Stimulated activated CD8-positive, alpha-beta memory T cell treated with anti-CD3 and anti-CD28 coated beads, Interleukin-4, amount 100 ng/mL, for 48 hours (primary cell): ENCODE measurements around the gene CAST.
"Not testable (repeated sequence)": the region's sequence is repeated elsewhere in the genome, so short reads cannot be mapped to it uniquely, and the experiment has no call there.

Experiments used
- DNase-seq: peaks from one replicate; pipeline ENCODE4 v3.0.0-alpha.2; 2020

The CAST gene

DNA sequence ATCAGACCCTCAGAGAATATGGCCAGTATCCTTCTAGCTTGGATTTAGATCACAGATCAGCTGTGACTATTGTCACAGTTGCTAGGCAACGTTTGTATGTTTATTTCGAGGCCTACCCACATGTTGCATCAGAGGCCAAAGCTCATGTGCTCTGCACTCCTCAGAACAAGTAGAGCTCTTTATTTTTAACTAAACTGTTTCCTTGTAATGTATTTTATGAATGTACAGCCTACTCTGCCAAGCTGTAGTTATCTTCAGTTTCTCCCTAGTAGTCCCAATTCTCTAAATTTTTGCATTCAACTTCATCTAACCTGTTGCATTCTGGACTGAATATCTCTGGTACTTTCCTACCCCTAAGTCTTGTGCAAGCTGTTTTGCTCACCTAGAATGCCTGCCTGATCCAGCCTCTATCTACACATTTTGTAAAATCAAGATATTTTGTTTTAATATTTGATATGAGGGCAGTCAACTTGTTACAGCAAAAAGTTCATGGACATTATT lies 52.8 kb downstream of the CAST start:
- no peak for DNase-seq

DNA sequence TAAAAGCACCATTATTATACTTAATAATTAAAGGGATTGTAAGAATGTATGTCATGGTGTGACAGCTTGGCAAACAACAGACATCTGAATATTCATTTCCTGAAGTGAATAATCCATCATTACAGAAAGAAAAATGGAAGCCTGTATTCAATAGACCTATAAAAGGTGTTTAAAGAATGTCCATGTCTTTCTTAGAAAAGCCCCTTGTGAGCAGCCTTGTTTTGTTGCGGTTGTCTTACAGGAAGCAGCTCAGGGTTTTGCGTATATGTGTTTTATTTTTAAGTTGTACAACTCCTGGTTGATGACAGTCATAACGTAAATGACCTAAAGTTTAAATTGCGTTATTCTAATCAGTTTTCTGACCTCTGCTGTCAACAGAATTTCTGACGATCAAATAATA lies 53.8 kb downstream of the CAST start:
- DNase-seq, result no peak

DNA sequence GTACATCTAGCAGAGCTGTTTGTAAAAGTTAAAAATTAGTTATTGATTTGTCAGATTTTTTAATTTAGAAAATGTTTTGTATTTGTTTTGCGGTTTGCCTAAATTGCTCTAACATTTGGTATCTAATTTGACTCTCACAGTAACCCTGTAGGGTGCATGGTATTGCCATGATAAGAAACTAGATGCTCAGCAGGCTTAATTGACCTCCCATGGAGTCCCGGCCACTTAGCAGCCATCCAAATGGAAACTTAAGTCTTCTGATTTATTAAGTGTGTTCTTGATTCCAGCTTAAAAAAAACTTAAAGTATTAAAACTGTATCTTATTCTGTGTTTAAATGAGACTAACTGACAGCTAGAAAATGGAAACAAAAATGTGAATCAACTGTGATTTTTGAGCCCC lies 54.5 kb downstream of the CAST start:
- no peak for DNase-seq

DNA sequence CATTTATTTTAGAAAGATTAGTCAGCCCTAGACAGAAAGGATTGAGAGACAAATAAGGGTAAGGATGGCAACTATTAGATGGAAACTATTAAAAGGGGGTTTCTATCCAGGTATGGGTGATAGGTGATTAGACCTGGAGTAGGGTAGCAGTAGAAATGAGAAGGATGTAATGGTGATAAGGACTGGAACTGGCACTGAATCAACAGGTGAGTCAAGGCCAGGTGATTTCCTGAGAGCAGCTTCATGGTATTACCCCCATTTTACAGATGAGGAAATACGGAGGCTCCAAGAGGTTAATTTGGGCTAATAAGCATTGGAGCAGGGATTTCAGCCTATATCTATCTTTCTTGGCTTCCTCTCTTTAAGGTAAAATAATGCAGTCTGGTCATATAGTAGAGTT lies 55.7 kb downstream of the CAST start:
- no peak for DNase-seq

DNA sequence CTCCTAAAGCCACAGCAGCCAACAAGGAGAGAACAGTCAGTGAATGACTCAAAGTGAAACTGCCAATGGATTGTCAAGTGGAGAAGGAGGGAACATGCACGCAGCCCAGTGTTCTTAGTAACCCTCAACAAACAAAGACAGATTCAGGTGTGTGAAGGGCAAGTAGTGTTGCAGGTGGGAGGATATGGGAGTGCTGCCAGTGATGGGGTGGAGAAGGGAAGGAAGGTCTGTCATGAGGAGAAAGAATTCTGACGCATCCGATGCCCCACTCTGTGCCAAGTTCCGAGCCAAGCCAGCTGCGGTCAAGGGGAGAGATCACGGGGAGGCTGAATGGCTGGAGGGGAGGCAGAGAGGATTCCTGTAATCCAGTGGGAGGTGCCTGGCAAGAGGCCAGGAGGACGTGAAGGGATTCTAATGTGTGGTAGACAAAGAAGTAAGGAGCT lies 56.5 kb downstream of the CAST start:
- DNase-seq, result no peak

DNA sequence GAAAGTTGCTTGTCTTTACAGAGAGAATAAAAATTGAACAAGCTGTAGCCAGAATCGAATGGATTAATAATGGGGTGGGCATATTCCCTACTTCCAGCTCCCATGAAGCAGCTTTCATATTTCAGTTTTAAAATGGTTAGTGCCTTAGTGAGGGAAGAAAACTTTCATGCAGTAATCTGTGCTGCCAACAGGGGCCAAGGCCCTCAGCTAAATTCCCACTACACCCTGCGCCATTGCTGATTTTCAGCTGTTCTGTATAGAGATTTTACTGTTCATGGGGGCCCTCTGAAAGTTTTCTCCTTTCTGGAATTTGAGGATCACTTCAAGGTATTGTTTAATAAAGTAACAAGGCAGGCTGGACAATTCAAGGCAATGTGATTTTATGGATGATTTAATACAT lies 58.2 kb downstream of the CAST start:
- DNase-seq, result no peak

DNA sequence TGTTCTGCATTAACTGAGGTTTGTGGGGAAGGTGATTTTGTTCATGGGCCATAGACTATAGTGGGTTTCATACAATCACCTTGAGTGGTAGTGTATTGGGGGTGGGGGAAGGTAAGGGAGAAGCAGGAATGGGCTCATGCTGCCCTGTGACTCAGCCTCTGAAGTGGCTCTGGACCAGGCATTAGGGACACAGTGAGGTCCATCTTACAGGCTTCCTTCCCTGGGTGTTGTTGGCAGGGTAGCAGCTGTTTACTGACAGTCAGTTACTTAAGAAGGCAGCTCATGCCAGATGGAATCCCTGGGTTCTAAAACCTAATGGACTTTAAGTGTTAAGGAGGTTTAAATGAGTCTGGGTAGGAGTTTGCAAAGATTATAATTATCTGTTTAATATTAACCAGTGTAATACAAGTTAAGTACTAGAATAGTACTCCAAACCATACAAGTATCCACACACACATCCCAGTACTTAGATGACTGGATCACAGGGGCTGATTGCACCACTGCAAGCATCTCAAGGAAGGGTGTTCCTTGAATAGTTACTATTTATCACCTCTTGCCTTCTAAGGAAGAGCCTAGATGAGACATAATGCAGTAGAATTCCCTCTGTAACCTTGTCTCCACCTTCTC lies 59.3 kb downstream of the CAST start:
- no peak for DNase-seq

DNA sequence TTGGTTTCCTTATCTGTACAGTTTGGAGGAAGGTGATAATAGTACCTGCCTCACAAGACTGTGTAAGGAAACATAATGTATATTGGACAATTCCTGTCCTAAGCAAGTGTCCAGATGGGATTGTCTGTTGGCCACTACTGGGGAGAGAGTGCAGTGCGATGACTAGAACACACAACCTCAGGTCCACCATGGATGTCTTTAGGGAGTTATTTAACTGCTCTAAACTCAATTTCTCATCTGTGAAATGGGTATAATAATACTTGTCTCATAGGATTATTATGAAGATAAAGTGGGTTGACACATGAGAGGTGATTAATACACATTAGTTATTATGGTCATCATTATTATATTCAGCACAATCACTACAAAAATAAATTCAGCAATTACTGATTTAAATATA lies 63.1 kb downstream of the CAST start:
- no peak for DNase-seq

DNA sequence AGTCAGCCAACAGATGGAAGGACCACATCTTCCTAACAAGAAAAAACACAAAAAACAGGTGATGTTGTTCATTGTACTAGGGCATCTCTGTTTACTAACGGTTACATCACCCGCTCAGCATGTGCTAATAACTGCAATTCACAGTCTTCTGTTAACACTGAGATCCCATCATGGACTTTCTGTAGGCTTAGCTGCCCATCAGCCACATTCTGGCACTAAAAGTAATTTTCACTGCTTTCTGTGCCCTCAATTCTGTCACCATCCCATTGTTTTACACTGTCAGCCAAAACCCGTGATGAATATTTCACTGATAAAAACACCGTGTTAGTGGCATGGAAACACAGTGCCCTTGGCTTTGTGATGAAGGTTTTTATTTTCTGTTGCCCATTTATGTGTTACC lies 64.6 kb downstream of the CAST start:
- no peak for DNase-seq

DNA sequence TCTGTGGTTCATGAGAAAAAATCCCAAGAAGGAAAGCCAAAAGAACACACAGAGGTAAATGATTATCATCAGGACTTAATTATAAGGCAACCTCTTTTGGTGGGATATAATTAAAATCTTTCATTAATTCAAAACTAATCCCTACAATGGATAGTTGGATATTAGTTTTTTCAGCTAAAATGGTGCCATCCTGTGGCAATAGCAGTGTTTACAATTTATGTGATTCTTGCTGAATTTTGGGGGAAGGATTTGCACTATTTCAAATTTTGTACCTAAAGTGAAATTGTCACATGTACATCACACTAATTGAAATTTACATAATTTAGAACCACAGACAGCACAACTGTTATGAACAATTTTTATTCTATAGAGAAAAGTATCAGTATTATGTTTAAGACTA lies 67.0 kb downstream of the CAST start:
- DNase-seq, result no peak

DNA sequence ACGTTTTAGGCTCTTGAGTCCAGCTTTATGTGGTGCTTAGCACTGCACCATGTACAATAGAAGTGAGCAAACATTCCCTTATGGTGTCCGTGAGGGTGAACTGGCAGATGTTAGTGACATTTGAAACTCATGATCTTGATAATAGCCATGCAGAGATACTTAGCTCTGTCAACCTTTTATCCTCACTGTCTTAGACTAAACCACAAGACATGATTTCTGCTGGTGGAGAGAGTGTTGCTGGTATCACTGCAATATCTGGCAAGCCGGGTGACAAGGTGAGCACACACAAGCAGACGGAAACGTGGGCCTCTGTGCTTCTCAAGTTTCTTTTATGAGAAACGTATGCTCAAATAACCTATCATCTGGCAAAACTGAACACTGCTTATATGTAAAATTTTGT lies 68.4 kb downstream of the CAST start:
- no peak for DNase-seq

DNA sequence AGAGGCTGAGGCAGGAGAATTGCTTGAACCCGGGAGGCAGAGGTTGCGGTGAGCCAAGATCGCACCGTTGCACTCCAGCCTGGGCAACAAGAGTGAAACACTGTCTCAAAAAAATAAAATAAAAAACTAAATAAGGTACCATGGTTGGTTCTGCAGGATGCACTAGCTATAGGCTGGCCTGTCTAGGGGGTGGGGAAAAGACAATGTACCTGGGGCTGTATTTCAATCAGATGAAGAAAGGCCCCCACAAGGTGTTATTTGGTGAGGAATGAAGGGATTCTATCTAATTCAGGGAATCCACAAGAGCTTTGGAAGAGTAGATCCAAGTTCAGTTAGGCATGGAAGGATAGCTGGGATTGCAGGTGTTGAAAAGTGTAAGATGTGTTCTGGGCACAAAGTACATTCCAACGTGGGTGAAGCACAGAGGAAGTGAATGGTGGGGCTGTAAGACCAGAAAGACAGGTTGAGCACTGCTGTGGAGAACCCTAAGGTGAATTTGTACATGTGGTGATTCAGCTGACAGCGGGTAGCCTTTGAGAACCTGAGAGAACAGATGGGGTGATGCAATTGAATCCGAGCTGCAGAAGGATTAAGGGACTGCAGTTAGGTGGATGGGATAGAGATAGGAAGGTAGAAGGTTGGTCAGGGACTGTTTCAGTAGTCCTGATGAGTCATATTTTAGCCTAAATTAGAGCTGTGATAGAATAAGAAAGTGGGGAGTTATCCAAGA lies 71.8 kb downstream of the CAST start:
- no peak for DNase-seq

DNA sequence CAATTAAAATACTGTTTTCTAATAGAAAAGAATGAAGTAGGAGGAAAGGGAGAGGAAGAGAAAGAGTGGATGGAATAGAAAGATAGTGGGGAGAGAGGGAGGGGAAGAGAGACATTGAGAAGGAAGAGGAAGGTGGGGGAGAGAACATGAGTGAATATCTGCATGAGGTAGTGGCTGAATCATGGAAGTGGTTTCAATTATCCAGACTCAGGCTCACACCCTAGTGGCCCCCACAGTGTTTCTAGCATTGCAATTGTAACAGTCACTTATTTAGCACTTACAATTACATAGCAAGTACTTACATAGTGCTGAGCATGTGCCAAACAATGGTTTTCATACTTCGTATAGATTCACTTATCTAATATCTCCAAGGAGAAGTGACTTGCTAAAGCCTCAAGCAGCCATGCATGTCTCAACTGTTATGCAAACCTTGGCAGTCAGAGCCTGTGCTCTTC lies 72.7 kb downstream of the CAST start:
- DNase-seq, result no peak

DNA sequence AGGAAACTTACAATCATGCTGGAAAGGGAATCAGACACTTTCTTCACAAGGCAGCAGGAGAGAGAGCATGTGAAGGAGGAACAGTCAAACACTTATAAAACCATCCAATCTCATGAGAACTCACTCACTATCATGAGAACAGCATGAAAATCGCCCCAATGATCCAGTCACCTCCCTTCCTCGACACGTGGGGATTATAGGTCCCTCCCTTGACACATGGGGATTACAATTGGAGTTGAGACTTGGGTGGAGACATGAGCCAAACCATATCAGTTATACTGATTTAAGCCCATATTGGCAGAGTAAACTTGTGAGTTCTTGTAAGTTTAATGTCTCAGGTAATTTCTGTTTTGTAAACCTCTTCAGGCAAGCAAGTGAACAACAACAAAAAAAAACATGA lies 74.8 kb downstream of the CAST start:
- DNase-seq, result no peak

DNA sequence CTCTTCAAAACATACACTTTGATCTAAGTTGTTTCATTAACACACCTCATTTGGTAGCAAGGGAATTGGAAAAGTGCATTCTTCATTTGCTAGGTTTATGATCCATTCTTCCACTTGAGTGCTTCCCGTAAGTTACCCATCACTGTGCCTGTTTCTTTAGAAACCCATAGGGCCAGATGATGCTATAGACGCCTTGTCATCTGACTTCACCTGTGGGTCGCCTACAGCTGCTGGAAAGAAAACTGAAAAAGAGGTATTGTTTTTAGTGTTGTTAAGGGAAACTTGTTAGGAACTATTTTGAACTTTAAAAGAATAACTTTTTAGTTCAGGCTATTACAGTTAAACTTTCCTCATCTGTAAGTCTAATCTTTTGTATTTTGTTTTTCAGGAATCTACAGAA lies 78.9 kb downstream of the CAST start:
- no peak for DNase-seq

DNA sequence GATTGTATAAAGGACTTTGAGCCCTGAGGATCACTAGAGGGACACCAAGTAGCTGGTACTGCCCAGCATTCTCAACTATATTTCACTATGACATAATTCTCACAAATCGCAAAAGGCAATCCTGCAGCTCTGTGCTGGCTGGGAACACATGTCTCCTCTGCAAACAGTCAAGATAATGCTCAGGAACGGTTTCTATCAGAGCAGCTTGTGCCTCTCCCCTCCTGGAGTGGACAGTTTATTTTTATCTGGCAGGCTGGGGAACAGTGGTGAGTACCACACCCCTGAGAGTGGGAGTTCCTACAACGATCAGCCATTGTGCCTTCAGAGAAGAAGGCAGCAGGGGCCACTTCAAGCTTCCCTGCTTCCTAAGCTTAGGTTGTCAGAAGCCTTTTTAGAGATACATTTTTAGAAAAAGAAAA lies 79.7 kb downstream of the CAST start:
- DNase-seq, result no peak

DNA sequence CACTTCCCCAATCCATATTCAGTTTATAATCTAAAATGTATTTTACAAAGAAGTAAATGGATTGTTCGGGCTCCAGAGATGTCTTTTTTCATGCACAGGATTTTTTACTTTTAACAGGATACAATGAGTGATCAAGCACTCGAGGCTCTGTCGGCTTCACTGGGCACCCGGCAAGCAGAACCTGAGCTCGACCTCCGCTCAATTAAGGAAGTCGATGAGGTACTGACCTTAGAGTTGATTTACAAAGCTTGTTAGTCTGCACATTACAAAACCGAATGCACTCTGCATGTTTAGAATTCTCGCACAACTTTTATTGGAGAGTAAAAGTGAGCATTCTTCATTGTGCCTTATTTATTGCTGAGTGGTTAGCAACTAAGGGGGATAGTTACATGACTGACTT lies 80.4 kb downstream of the CAST start:
- DNase-seq, result no peak

DNA sequence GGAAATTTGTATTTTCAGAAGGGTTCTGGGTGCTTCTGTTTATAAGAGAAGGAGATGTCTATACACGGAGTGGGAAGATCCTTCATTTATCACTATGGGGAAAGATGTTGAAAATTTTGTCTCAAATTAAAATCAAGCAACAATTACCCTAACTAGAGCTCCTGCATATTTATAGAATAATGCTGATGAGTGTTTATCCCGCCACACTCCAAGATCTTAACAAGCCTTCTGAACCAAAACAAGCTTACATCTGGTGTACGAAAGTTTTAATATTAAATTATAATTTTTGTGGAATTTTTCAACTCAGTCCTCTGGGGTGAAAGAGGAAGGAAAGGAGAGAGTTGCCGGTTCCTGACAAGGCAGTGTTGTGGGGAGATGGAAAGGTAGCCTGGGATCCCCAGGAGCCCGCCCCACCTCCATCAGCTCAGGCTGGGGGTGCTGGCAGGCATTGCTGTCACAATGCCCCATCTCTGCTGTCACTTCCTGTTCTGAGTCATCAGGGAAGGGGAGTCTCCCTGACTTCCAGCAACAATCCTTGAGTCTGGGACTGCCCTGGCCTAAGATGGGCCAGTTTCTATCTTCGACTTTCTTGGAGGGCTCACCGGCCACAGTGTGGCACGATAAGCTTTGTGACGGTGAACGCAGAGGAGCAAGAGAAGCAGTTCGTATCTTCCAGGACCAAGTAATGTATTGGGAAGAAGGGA lies 81.0 kb downstream of the CAST start:
- no peak for DNase-seq

DNA sequence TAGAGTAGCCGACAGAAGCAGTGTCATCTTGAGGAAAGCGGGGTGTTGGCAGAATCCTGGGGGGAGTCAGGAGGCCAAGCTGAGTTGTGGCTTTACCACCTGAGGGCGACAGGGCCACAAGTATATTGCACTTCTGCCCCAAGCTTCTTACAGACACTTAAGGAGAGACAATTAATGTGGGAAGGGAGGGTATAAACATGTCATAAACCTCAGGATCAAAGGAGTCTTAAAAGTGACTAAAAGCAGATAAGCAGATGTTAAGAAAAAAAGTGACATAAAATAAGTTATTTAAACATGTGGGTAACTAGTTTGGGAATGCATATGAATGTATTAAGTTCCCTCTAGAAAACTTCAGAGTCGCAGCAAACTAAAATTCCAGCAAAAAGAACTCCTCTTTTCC lies 81.6 kb downstream of the CAST start:
- DNase-seq, result no peak

DNA sequence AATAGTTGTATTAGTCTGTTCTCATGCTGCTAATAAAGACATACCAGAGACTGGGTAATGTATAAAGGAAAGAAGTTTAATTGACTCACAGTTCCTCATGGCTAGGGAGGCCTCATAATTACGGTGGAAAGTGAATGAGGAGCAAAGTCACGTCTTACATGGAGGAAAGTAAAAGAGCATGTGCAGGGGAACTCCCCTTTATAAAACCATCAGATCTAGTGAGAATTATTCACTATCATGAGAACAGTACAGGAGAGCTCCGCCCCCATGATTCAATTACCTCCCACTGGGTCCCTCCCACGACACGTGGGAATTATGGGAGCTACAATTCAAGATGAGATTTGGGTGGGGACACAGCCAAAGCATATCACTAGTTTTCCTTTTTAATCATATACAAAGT lies 82.0 kb downstream of the CAST start:
- DNase-seq, result not testable (repeated sequence)

DNA sequence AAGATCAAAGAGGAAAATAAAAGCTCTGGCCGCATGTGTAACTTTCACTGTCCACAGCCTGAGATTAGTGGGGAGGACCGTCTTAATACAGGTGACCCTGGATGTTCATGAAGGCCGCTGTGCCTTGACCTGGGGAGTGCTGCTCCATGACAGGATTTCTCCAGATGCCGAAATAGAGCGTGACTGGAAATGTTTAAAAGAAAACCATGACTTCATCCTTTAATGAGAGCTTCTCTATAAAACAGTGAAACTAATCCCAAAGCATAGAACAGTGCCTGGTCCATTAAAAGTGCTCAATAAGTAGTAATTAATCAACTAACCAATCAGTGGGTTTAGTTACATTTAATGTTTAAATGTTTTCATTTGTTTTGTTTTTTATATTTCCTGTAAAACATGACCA lies 82.8 kb downstream of the CAST start:
- DNase-seq, result no peak

DNA sequence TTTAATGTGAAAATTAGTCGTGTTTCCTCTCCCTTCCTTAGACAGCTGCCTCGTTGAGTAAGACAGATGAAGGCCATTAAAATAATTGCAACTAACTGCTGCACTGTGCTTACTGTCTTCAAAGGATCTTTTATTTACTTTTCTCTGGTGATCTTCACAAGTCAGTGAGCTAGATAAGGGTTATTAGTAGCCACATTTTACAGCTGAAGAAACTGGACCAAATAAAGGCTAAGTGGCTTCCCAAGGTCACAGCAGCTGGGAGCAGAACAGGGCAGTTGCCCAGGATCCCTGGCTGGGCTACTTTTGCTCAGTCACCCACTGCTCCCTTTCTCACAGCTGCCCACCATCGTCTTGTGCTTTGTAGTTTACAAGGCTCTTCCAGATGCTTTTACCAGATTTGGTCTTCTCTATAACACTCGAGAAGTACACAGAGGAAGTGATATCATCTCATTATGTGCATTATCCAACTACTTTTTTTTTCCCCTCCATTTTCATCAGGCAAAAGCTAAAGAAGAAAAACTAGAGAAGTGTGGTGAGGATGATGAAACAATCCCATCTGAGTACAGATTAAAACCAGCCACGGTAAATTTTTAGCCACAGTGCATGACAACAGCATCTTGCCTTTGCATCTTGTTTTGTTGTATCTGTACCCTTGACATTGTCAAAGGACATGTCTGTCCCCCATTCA lies 83.8 kb downstream of the CAST start:
- DNase-seq, result no peak

DNA sequence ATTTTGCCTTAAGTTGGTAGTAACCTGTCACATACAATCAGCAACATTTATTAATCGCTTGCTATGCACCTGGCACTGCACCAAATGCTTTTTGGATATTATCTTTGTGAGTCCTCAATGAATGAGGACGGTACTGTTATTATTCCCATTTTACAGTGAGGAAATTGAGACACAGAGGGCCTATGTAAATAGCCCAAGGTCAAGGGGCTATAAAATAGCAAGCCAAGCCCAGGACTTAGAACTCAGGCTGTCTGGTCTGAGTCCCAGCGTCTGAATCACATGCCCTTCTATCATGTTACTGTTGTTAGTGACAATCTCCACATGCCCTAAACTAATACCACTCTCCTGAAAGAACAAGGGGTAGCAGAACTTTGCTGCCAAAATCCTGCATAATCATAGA lies 85.5 kb downstream of the CAST start:
- DNase-seq, result no peak
